DOHH2 (cell line): ENCODE data around the gene CD96.

ENCODE experiments used
- H3F3A ChIP-seq: fragments of 200-600 bp; sonication (generic), shearing (Covaris generic); 2 replicates; pipeline ENCODE4 v1.6.0; 2016; ENCODE audit warnings: antibody characterized with exemption, mild to moderate bottlenecking; ENCODE audit not compliant: control insufficient read depth, insufficient read depth
- H3K27ac ChIP-seq: fragments of 200-600 bp; sonication (generic); 2 replicates; pipeline ENCODE4 v1.5.1; 2014; ENCODE audit warnings: low read depth, mild to moderate bottlenecking, low read length, moderate library complexity
- H3K27me3 ChIP-seq: fragments of 200-600 bp; sonication (generic); 2 replicates; pipeline ENCODE4 v1.6.1; 2014; ENCODE audit warnings: mild to moderate bottlenecking, low read length, mixed read lengths; ENCODE audit not compliant: control insufficient read depth
- H3K36me3 ChIP-seq: fragments of 200-600 bp; sonication (generic); 2 replicates; pipeline ENCODE4 v1.6.1; 2014; ENCODE audit warnings: mild to moderate bottlenecking, low read length, moderate library complexity, mixed read lengths; ENCODE audit not compliant: control insufficient read depth
- H3K4me1 ChIP-seq: fragments of 200-600 bp; sonication (generic); 2 replicates; pipeline ENCODE4 v1.6.1; 2014; ENCODE audit warnings: mild to moderate bottlenecking, low read length, mixed read lengths; ENCODE audit not compliant: control insufficient read depth
- H3K4me2 ChIP-seq: fragments of 200-600 bp; sonication (generic); 2 replicates; pipeline ENCODE4 v1.6.0; 2014; ENCODE audit warnings: mild to moderate bottlenecking, low read length, moderate library complexity
- H3K4me3 ChIP-seq: fragments of 200-600 bp; sonication (generic); 2 replicates; pipeline ENCODE4 v1.5.1; 2014; ENCODE audit warnings: mild to moderate bottlenecking, low read length, mixed read lengths
- H3K79me2 ChIP-seq: fragments of 200-600 bp; sonication (generic); 2 replicates; pipeline ENCODE4 v1.6.1; 2014; ENCODE audit warnings: mild to moderate bottlenecking, low read length, mixed read lengths; ENCODE audit not compliant: control insufficient read depth
- H3K9me2 ChIP-seq: fragments of 200-600 bp; sonication (generic); replicated peaks from 2 replicates; pipeline ENCODE4 v1.6.1; 2014; ENCODE audit warnings: mild to moderate bottlenecking, low read length, mixed read lengths; ENCODE audit not compliant: control insufficient read depth
- H3K9me3 ChIP-seq: fragments of 200-600 bp; sonication (generic); 2 replicates; pipeline ENCODE4 v1.6.1; 2014; ENCODE audit warnings: antibody characterized with exemption, low read length, mixed read lengths; ENCODE audit not compliant: control insufficient read depth, insufficient read depth
- H4K20me1 ChIP-seq: fragments of 200-600 bp; sonication (generic); 2 replicates; pipeline ENCODE4 v1.6.0; 2014; ENCODE audit warnings: low read depth, mild to moderate bottlenecking, antibody characterized with exemption, low read length, moderate library complexity; ENCODE audit not compliant: control insufficient read depth, insufficient read depth
- CTCF ChIP-seq: fragments of 200-600 bp; sonication (generic); IDR thresholded peaks from one replicate; pipeline ENCODE4 v1.5.1; 2014; ENCODE audit warnings: antibody characterized with exemption, mild to moderate bottlenecking, low read depth, low read length; ENCODE audit not compliant: poor library complexity, severe bottlenecking
- EZH2phosphoT487 ChIP-seq: fragments of 200-600 bp; sonication (generic); IDR thresholded peaks from 2 replicates; pipeline ENCODE4 v1.6.1; 2017; ENCODE audit warnings: borderline replicate concordance, mild to moderate bottlenecking, antibody characterized with exemption, low read length, moderate library complexity, mixed read lengths

Gene CD96

GRCh38 chr3:111610189-111610588, 68.2 kb downstream of the CD96 start:
- no peaks in the 10 kb centered on the region for H3K9me3 ChIP-seq
- no peaks in the 10 kb centered on the region for H3K27me3 ChIP-seq
- H3K79me2 ChIP-seq = no peaks in the 10 kb centered on the region
- H3K36me3 ChIP-seq = no peaks in the 10 kb centered on the region
- H3K4me3 ChIP-seq = no peak overlapping the region
- H3F3A ChIP-seq = no peaks in the 10 kb centered on the region
- H3K4me2 ChIP-seq = no peak overlapping the region
- H3K27ac ChIP-seq = no peak overlapping the region
- H3K4me1 ChIP-seq = peaks cover 3% of the 10 kb centered on the region; the same call in 1 of the 2 replicates
- no peaks in the 10 kb centered on the region for H3K9me2 ChIP-seq
- no peaks in the 10 kb centered on the region for H4K20me1 ChIP-seq
- TF ChIP-seq EZH2phosphoT487 (no peak), CTCF (no peak)

GRCh38 chr3:111610612-111611054, 68.6 kb downstream of the CD96 start:
- Histone ChIP-seq H3K4me3 (no peak overlapping the region), H3K4me1 (peaks cover 3% of the 10 kb centered on the region; the same call in 1 of the 2 replicates), H3K79me2 (no peaks in the 10 kb centered on the region), H3F3A (no peaks in the 10 kb centered on the region), H3K9me3 (no peaks in the 10 kb centered on the region), H3K27me3 (no peaks in the 10 kb centered on the region), H4K20me1 (no peaks in the 10 kb centered on the region), H3K4me2 (no peak overlapping the region), H3K27ac (no peak overlapping the region), H3K9me2 (no peaks in the 10 kb centered on the region), H3K36me3 (no peaks in the 10 kb centered on the region)
- TF ChIP-seq CTCF = no peak
- no peak for TF ChIP-seq EZH2phosphoT487

GRCh38 chr3:111613294-111613693, 71.3 kb downstream of the CD96 start:
- Histone ChIP-seq H3K27me3 (no peaks in the 10 kb centered on the region), H3K79me2 (no peaks in the 10 kb centered on the region), H3K27ac (no peak overlapping the region), H3K36me3 (no peaks in the 10 kb centered on the region), H3F3A (no peaks in the 10 kb centered on the region), H4K20me1 (no peaks in the 10 kb centered on the region), H3K9me3 (peaks cover 3% of the 10 kb centered on the region; the same call in 1 of the 2 replicates), H3K4me3 (no peak overlapping the region), H3K4me1 (peaks cover 14% of the 10 kb centered on the region), H3K9me2 (no peaks in the 10 kb centered on the region), H3K4me2 (no peak overlapping the region)
- no peak for TF ChIP-seq EZH2phosphoT487

GRCh38 chr3:111615880-111616279, 73.9 kb downstream of the CD96 start:
- Histone ChIP-seq H3K4me1 (peaks cover 11% of the 10 kb centered on the region), H3K79me2 (no peaks in the 10 kb centered on the region), H3K9me3 (peaks cover 3% of the 10 kb centered on the region; the same call in 1 of the 2 replicates), H4K20me1 (no peaks in the 10 kb centered on the region), H3F3A (no peaks in the 10 kb centered on the region), H3K27me3 (no peaks in the 10 kb centered on the region), H3K27ac (no peak overlapping the region), H3K4me2 (no peak overlapping the region), H3K36me3 (no peaks in the 10 kb centered on the region), H3K9me2 (no peaks in the 10 kb centered on the region), H3K4me3 (no peak overlapping the region)
- TF ChIP-seq CTCF (no peak), EZH2phosphoT487 (no peak)
